HuH-7 (cell line): ENCODE results near the gene SLC6A6.
A peak's percentile ranks its signal among the peaks of the same experiment; 100 is the strongest.

Experiments used
- DNase-seq: peaks from one replicate; pipeline ENCODE4 v3.0.0; 2011; ENCODE audit warnings: low spot score

Gene SLC6A6

GRCh38 chr3:14402304-14402811 is at the start of gene SLC6A6:
Gene SLC6A6, plus strand, starts transcription at chr3:14402606. Its CDS starts 41,029 bp downstream, at chr3:14443635.
- peak; percentile 99 for DNase-seq

GRCh38 chr3:14353502-14353901 is 48.9 kb upstream of the SLC6A6 start:
- no peak for DNase-seq

- no peak for DNase-seq
Observed at GRCh38 chr3:14357463-14357862, 44.9 kb upstream of the SLC6A6 start.

GRCh38 chr3:14358426-14359211 is 43.8 kb upstream of the SLC6A6 start:
- DNase-seq, result no peak

- no peak for DNase-seq
Observed at GRCh38 chr3:14359348-14359747, 43.1 kb upstream of the SLC6A6 start.

GRCh38 chr3:14360123-14360881 is 42.1 kb upstream of the SLC6A6 start:
- no peak for DNase-seq

GRCh38 chr3:14361068-14361677 is 41.2 kb upstream of the SLC6A6 start:
- DNase-seq, result no peak

GRCh38 chr3:14362890-14363289 is 39.5 kb upstream of the SLC6A6 start:
- DNase-seq, result no peak

GRCh38 chr3:14363379-14363778 is 39.0 kb upstream of the SLC6A6 start:
- no peak for DNase-seq

- no peak for DNase-seq
Observed at GRCh38 chr3:14363991-14364390, 38.4 kb upstream of the SLC6A6 start.

GRCh38 chr3:14364580-14365292 is 37.7 kb upstream of the SLC6A6 start:
- no peak for DNase-seq

GRCh38 chr3:14366248-14366647 is 36.2 kb upstream of the SLC6A6 start:
- no peak for DNase-seq

GRCh38 chr3:14366915-14367823 is 35.2 kb upstream of the SLC6A6 start:
- no peak for DNase-seq

- DNase-seq, result no peak
Observed at GRCh38 chr3:14368146-14368545, 34.3 kb upstream of the SLC6A6 start.

- DNase-seq, result no peak
Observed at GRCh38 chr3:14368885-14369284, 33.5 kb upstream of the SLC6A6 start.

GRCh38 chr3:14369675-14370669 is 32.4 kb upstream of the SLC6A6 start:
- DNase-seq, result peak; percentile 89

- no peak for DNase-seq
Observed at GRCh38 chr3:14370720-14371572, 31.5 kb upstream of the SLC6A6 start.

GRCh38 chr3:14371573-14372474 is 30.6 kb upstream of the SLC6A6 start:
- DNase-seq, result peak; percentile 82
